ENCODE results near the gene BBS9.

BBS9 gene

DNA sequence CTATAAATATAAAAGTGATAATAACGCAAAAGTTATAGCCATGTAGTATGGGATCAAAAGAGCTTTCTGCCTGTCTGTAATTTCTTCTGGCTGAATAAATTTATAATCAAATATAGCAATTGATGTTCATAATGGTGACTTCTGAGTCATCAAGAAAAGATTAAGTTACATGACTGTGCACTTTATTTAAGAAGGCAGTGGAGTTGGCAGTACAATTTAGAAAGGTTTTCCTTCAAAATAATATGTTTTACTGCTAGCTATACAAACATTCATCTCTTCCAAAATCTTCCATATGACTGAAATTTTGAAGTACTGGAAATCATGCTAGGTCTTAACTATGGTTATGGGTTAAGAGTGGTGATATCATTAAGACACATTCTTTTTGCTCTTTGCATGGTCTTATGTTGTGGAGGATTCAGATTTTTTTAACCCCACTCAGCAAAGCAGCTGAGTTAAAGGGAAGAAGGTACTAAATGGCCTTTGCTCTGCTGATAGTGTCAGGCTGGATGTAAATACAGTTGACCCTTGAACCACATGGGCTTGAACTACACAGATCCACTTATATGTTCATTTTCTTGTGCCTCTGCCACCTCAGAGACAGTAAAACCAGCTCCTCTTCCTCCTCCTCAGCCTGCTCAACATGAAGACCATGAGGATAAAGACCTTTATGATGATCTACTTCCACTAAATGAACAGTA lies 323.6 kb downstream of the BBS9 start:
- no peak for TF ChIP-seq EZH2phosphoT487 (conservative IDR thresholded peaks at IDR 0.05; ENCODE audit: low read length)
- TF ChIP-seq, protein P1, sequence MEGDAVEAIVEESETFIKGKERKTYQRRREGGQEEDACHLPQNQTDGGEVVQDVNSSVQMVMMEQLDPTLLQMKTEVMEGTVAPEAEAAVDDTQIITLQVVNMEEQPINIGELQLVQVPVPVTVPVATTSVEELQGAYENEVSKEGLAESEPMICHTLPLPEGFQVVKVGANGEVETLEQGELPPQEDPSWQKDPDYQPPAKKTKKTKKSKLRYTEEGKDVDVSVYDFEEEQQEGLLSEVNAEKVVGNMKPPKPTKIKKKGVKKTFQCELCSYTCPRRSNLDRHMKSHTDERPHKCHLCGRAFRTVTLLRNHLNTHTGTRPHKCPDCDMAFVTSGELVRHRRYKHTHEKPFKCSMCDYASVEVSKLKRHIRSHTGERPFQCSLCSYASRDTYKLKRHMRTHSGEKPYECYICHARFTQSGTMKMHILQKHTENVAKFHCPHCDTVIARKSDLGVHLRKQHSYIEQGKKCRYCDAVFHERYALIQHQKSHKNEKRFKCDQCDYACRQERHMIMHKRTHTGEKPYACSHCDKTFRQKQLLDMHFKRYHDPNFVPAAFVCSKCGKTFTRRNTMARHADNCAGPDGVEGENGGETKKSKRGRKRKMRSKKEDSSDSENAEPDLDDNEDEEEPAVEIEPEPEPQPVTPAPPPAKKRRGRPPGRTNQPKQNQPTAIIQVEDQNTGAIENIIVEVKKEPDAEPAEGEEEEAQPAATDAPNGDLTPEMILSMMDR (IDR thresholded peaks at IDR 0.05; ENCODE audit: insufficient read depth, low read length, poor library complexity, severe bottlenecking) = no peak
- H3F3A ChIP-seq (ENCODE audit: insufficient read depth) = no peaks in the 10 kb centered on the region
- no peak overlapping the region for H3K9ac ChIP-seq (ENCODE audit: low read length)
- no peaks in the 10 kb centered on the region for H3K9me2 ChIP-seq (replicated peaks; ENCODE audit: insufficient read depth, low read length)
- no peak overlapping the region for H2AFZ ChIP-seq (ENCODE audit: low read depth, low read length, severe bottlenecking)
- no peak overlapping the region for H3K4me3 ChIP-seq (ENCODE audit: insufficient read depth, low read length, poor library complexity, severe bottlenecking)
- no peak overlapping the region for H3K4me2 ChIP-seq (ENCODE audit: low read depth, low read length, poor library complexity, severe bottlenecking)
- H4K20me1 ChIP-seq (ENCODE audit: low read depth, low read length) = no peaks in the 10 kb centered on the region
- no peak overlapping the region for H3K27ac ChIP-seq (ENCODE audit: low read depth, low read length)
- no peaks in the 10 kb centered on the region for H3K79me2 ChIP-seq (ENCODE audit: insufficient read depth, low read length)
- H3K9me3 ChIP-seq (ENCODE audit: insufficient read depth, low read length) = no peaks in the 10 kb centered on the region
- H3K36me3 ChIP-seq (ENCODE audit: low read length) = no peaks in the 10 kb centered on the region
- H3K27me3 ChIP-seq (ENCODE audit: low read length) = no peaks in the 10 kb centered on the region

DNA sequence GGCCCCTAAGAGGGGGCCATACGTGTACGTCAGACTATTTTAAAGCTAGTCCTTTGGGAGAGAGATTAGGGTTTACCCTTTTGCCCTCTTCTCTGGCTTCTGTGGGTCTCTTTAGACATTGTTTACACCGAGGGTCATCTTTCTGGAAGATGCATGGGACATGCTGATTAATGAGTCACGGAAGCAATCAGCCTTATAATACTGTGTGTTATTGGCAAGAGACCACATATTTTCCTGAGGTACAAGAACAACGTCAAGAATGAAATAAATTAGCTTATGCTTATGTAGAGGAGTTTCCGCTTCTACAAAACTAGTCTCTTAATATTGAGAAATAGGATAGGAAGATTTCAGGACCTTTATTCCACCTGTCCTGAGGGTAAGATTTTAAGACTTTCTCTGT lies 327.7 kb downstream of the BBS9 start:
- no peaks in the 10 kb centered on the region for H3K9me2 ChIP-seq (replicated peaks; ENCODE audit: insufficient read depth, low read length)
- no peaks in the 10 kb centered on the region for H3K36me3 ChIP-seq (ENCODE audit: low read length)
- no peak overlapping the region for H3K9ac ChIP-seq (ENCODE audit: low read length)
- no peak overlapping the region for H3K4me3 ChIP-seq (ENCODE audit: insufficient read depth, low read length, poor library complexity, severe bottlenecking)
- no peak overlapping the region for H3K27ac ChIP-seq (ENCODE audit: low read depth, low read length)
- H3F3A ChIP-seq (ENCODE audit: insufficient read depth) = no peaks in the 10 kb centered on the region
- TF ChIP-seq, protein P1 (IDR thresholded peaks at IDR 0.05; ENCODE audit: insufficient read depth, low read length, poor library complexity, severe bottlenecking) = no peak
- TF ChIP-seq EZH2phosphoT487 (conservative IDR thresholded peaks at IDR 0.05; ENCODE audit: low read length) = no peak
- H3K79me2 ChIP-seq (ENCODE audit: insufficient read depth, low read length) = no peaks in the 10 kb centered on the region
- H2AFZ ChIP-seq (ENCODE audit: low read depth, low read length, severe bottlenecking) = no peak overlapping the region
- no peaks in the 10 kb centered on the region for H3K9me3 ChIP-seq (ENCODE audit: insufficient read depth, low read length)
- H3K4me2 ChIP-seq (ENCODE audit: low read depth, low read length, poor library complexity, severe bottlenecking) = no peak overlapping the region
- no peaks in the 10 kb centered on the region for H4K20me1 ChIP-seq (ENCODE audit: low read depth, low read length)
- no peaks in the 10 kb centered on the region for H3K27me3 ChIP-seq (ENCODE audit: low read length)

DNA sequence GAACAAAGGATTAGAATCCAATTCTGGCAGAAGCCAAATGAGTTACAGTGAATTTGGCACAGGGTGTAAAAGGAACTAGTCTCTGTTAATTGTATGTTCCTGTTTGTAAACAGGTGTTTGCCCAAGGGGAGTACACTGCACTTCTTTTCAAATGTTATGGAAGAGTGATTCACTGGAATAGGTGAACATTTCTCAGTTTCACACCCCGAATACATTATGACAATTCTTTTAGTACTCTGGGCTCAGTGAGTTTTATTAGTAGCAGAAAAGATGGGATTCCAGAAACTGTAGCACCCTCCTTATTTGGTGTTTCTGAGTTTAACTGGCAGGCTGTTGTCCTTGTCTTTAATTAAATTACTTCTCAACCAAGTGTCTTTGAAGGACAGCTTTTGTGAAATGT lies 329.2 kb downstream of the BBS9 start:
- no peaks in the 10 kb centered on the region for H3K79me2 ChIP-seq (ENCODE audit: insufficient read depth, low read length)
- H3K9me3 ChIP-seq (ENCODE audit: insufficient read depth, low read length) = no peaks in the 10 kb centered on the region
- no peak overlapping the region for H3K4me3 ChIP-seq (ENCODE audit: insufficient read depth, low read length, poor library complexity, severe bottlenecking)
- H3K9me2 ChIP-seq (replicated peaks; ENCODE audit: insufficient read depth, low read length) = no peaks in the 10 kb centered on the region
- no peak for TF ChIP-seq EZH2phosphoT487 (conservative IDR thresholded peaks at IDR 0.05; ENCODE audit: low read length)
- TF ChIP-seq, protein P1 (IDR thresholded peaks at IDR 0.05; ENCODE audit: insufficient read depth, low read length, poor library complexity, severe bottlenecking) = no peak
- no peaks in the 10 kb centered on the region for H3F3A ChIP-seq (ENCODE audit: insufficient read depth)
- H3K27ac ChIP-seq (ENCODE audit: low read depth, low read length) = no peak overlapping the region
- H3K27me3 ChIP-seq (ENCODE audit: low read length) = no peaks in the 10 kb centered on the region
- no peaks in the 10 kb centered on the region for H4K20me1 ChIP-seq (ENCODE audit: low read depth, low read length)
- no peak overlapping the region for H3K4me2 ChIP-seq (ENCODE audit: low read depth, low read length, poor library complexity, severe bottlenecking)
- no peak overlapping the region for H3K9ac ChIP-seq (ENCODE audit: low read length)
- H3K36me3 ChIP-seq (ENCODE audit: low read length) = no peaks in the 10 kb centered on the region
- no peak overlapping the region for H2AFZ ChIP-seq (ENCODE audit: low read depth, low read length, severe bottlenecking)

All from SU-DHL-6 (cell line).